CD4-positive, CD25-positive, alpha-beta regulatory T cell (primary cell): ENCODE data around the gene ELOVL7. TPM values are rescaled to one million over a fixed set of nuclear protein-coding genes. Genes with fewer than 3 reads are reported as not detected.

ENCODE experiments used
- ATAC-seq, 2 donors: fragments of 150-1000 bp; cut with Tn5 transposase; one replicate each; pipeline ENCODE4 v1.10.0; 2021; ENCODE audit warnings: low read depth in 2 of 2, moderate number of reproducible peaks in 2 of 2, moderate library complexity in 1 of 2
- DNase-seq, 3 donors: peaks; one replicate each; pipeline versions ENCODE4 v3.0.0 to v3.0.0-alpha.2; 2012 to 2022; ENCODE audit warnings: mixed read lengths in 1 of 3
- H3K27ac ChIP-seq: one replicate; pipeline ENCODE4 v1.7.0; 2013; ENCODE audit warnings: mild to moderate bottlenecking, low read length; ENCODE audit not compliant: insufficient read depth, poor library complexity, severe bottlenecking
- H3K27me3 ChIP-seq: one replicate; pipeline ENCODE4 v1.7.0; 2013; ENCODE audit warnings: low read length; ENCODE audit not compliant: control insufficient read depth, insufficient read depth
- H3K36me3 ChIP-seq: one replicate; pipeline ENCODE4 v1.7.0; 2013; ENCODE audit warnings: mild to moderate bottlenecking, low read length, moderate library complexity; ENCODE audit not compliant: control insufficient read depth, insufficient read depth
- H3K4me1 ChIP-seq: 2 replicates; pipeline ENCODE4 v1.7.0; 2013; ENCODE audit warnings: mild to moderate bottlenecking, low read length; ENCODE audit not compliant: insufficient read depth, control insufficient read depth, poor library complexity, severe bottlenecking
- H3K4me3 ChIP-seq: one replicate; pipeline ENCODE4 v1.7.0; 2013; ENCODE audit warnings: low read depth, mild to moderate bottlenecking, low read length, moderate library complexity
- H3K9me3 ChIP-seq, 2 experiments: 1 replicate in 1 of 2; 2 replicates in 1 of 2; pipeline ENCODE4 v1.7.0; 2013; ENCODE audit warnings: low read length in 2 of 2, mild to moderate bottlenecking in 1 of 2, moderate library complexity in 1 of 2; ENCODE audit not compliant: control insufficient read depth in 2 of 2
- H3K27ac Mint-ChIP-seq, 3 donors: one replicate each; pipeline ENCODE4 v1.8.0; 2020 to 2022; ENCODE audit warnings: mild to moderate bottlenecking in 3 of 3, mixed read lengths in 3 of 3, moderate library complexity in 2 of 3
- H3K27me3 Mint-ChIP-seq: one replicate; pipeline ENCODE4 v1.8.0; 2022; ENCODE audit warnings: mild to moderate bottlenecking, mixed read lengths
- H3K36me3 Mint-ChIP-seq: one replicate; pipeline ENCODE4 v1.8.0; 2020; ENCODE audit warnings: mixed read lengths
- H3K4me1 Mint-ChIP-seq, 4 donors: one replicate each; pipeline ENCODE4 v1.8.0; 2020 to 2022; ENCODE audit warnings: mixed read lengths in 4 of 4, mild to moderate bottlenecking in 1 of 4
- H3K4me3 Mint-ChIP-seq, 4 donors: one replicate each; pipeline ENCODE4 v1.8.0; 2020 to 2022; ENCODE audit warnings: mild to moderate bottlenecking in 4 of 4, mixed read lengths in 4 of 4, moderate library complexity in 3 of 4
- H3K9me3 Mint-ChIP-seq, 7 donors: one replicate each; pipeline ENCODE4 v1.8.0; 2020 to 2022; ENCODE audit warnings: mixed read lengths in 7 of 7, mild to moderate bottlenecking in 3 of 7, moderate library complexity in 2 of 7
- polyA plus RNA-seq, 4 donors: library from polyadenylated mRNA; unstranded; fragments of 300-500 nt; fragmentation: Illumina TruSeq; gene quantifications; one replicate each; pipeline ENCODE4 v1.2.3, GENCODE V29; 2021
- total RNA-seq: library from RNA; stranded (reverse); gene quantifications from one replicate; pipeline ENCODE4 v1.2.3, GENCODE V29; 2022

The ELOVL7 gene
- total and polyA plus RNA-seq, 5 donors from 2014 or later = 2.8 TPM; not detected in 4

DNA sequence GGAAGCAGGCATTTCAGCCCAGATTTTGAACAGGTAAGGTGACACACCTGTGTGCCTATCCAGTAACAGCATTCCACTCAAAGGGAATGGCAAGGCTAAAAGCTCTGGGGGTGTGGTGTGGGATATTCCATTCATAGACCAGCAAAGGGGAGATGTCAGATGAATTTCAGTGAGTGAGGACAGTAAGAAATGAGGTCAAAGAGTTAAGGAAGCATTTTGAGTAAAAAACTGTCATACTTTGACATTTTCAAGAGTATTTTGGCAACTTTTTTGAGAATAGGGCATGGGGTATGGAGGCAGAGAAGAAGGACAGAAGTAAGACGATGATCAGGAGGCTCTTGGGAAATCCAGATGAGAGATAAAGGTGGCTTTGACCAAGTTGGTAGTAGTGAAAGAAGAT is 2.2 kb upstream of the ELOVL7 start:
- peaks cover 51% of the 10 kb centered on the region for H3K27me3 Mint-ChIP-seq
- Histone ChIP-seq H3K27me3 (peaks cover 28% of the 10 kb centered on the region), H3K4me3 (no peak overlapping the region), H3K4me1 (no peaks in the 10 kb centered on the region), H3K27ac (no peak overlapping the region), H3K9me3 (no peaks in the 10 kb centered on the region), H3K36me3 (no peaks in the 10 kb centered on the region)
- no peak for ATAC-seq
- peak overlapping the region in 1 of 3 donors; percentile 5 for H3K27ac Mint-ChIP-seq
- no peak for DNase-seq
- no peak overlapping the region for H3K4me3 Mint-ChIP-seq
- no peaks in the 10 kb centered on the region for H3K36me3 Mint-ChIP-seq
- peaks cover 0 to 3% (median 0%) of the 10 kb centered on the region in 7 donors for H3K9me3 Mint-ChIP-seq
- peaks cover 0 to 12% (median 6%) of the 10 kb centered on the region in 4 donors for H3K4me1 Mint-ChIP-seq

DNA sequence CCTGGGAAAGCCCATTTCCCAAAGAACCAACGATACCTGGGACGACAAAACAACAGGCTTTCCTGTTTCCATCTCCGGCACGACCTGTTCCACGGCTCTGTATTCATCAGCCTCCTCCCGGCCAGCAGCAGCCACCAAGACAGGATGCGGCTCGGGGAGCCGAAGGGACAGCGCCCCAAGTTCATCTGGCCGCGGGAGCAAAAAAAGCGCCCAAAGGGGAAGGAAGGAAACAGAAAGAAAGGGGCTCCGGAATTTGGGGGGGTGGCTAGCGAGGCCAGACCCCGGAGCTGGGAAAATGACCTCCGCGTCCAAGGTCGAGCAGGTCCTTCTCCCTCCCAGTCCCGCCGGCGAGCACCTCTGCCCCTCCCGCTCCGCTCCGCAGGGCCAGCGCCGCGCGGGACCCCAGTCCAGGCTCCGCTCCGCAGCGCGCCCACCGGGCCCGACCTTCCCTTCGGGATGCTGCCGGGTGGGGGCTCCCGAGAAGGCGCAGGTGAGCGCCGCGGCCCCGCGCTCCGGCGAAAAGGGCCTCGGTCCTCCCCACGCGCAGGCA is 608 bp downstream of the ELOVL7 start:
- no peaks in the 10 kb centered on the region for H3K9me3 ChIP-seq
- H3K4me3 ChIP-seq = no peak overlapping the region
- Mint-ChIP-seq H3K27me3 (peaks cover 61% of the 10 kb centered on the region), H3K4me3 (peak overlapping the region in 3 of 4 donors; percentile 27 to 83 (median 70)), H3K36me3 (no peaks in the 10 kb centered on the region), H3K4me1 (peaks cover 0 to 12% (median 6%) of the 10 kb centered on the region in 4 donors), H3K9me3 (peaks cover 0 to 3% (median 0%) of the 10 kb centered on the region in 7 donors), H3K27ac (no peak overlapping the region)
- no peaks in the 10 kb centered on the region for H3K4me1 ChIP-seq
- ATAC-seq (no peak), DNase-seq (peak in 1 of 3 donors; percentile 8)
- H3K36me3 ChIP-seq = no peaks in the 10 kb centered on the region
- H3K27me3 ChIP-seq = peaks cover 30% of the 10 kb centered on the region
- no peak overlapping the region for H3K27ac ChIP-seq

DNA sequence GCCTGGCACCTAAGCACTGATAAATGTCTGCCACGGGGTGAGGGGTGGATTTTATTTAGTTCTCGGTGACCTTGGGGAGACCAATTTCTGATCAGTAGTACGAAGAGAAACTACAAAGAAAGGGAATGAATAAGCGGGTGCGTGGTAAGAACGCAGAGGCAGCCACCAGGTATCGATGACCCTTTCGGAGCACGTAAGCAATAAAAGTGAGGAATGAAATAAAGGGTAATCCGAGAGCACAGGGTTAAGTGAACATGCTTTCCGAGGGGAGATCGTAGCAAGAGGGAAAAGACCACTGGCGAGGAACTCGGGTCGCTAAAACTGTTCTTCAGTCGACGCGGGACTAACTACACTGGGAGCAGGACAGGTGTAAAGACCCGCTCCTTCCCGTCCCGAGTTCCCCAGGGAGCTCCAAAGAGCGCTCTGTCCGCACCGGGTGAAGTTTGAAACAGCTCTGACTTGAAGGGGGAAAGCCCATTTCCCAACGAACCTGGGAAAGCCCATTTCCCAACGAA is 1.1 kb downstream of the ELOVL7 start:
- Mint-ChIP-seq H3K27ac (no peak overlapping the region), H3K4me1 (peaks cover 0 to 12% (median 6%) of the 10 kb centered on the region in 4 donors), H3K4me3 (peak overlapping the region in 3 of 4 donors; percentile 27 to 83 (median 70)), H3K36me3 (no peaks in the 10 kb centered on the region), H3K9me3 (peaks cover 0 to 3% (median 0%) of the 10 kb centered on the region in 7 donors), H3K27me3 (peaks cover 61% of the 10 kb centered on the region)
- H3K9me3 ChIP-seq = no peaks in the 10 kb centered on the region
- DNase-seq (no peak), ATAC-seq (no peak)
- H3K4me3 ChIP-seq = no peak overlapping the region
- H3K27ac ChIP-seq = no peak overlapping the region
- H3K36me3 ChIP-seq = no peaks in the 10 kb centered on the region
- no peaks in the 10 kb centered on the region for H3K4me1 ChIP-seq
- H3K27me3 ChIP-seq = peaks cover 29% of the 10 kb centered on the region

DNA sequence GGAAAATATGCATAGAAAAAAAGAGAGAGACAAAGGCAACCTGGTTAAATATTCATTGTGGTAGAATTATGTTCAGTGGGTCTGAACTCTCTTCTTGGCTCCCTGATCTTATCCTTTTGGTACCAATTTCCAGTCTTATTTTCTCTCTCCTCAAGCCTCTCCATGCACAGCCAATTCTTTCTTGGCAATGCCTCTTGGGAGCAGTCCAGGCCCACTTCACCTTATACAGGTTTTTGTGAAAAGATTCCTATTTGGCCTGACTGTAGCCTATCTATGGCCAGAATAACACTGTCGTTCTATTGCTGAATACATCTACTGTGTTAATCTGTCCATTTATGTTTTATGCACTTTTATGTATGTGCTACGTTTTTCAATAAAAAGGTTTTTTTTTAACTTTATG is 2.7 kb downstream of the ELOVL7 start:
- Mint-ChIP-seq H3K27me3 (peaks cover 53% of the 10 kb centered on the region), H3K9me3 (peaks cover 0 to 3% (median 0%) of the 10 kb centered on the region in 7 donors)

DNA sequence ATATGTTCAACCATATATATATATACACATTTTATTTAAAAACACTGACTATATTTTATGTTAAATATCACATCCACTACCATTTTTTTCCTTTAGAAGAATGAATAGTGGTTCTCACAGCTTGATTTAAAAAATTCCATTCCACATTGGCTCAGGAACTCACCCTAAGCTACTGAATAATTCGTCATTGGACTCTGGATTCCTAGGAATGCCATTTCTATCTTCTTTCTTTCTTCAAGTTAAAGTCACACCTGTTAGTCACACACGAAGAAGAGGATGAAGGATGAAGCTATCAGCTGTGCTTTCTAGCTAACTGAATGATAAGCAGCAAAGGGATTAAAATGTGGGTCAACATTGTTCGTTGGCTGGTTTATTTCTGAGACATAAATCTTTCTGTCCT is 7.9 kb downstream of the ELOVL7 start:
- H3K27ac Mint-ChIP-seq = no peak overlapping the region
- Histone ChIP-seq H3K27me3 (no peaks in the 10 kb centered on the region), H3K36me3 (no peaks in the 10 kb centered on the region), H3K4me1 (no peaks in the 10 kb centered on the region), H3K27ac (no peak overlapping the region), H3K9me3 (no peaks in the 10 kb centered on the region), H3K4me3 (no peak overlapping the region)
- no peak for DNase-seq
- H3K27me3 Mint-ChIP-seq = peaks cover 18% of the 10 kb centered on the region
- no peak for ATAC-seq
- no peaks in the 10 kb centered on the region for H3K9me3 Mint-ChIP-seq
- H3K4me3 Mint-ChIP-seq = no peak overlapping the region
- no peaks in the 10 kb centered on the region for H3K36me3 Mint-ChIP-seq
- H3K4me1 Mint-ChIP-seq = no peaks in the 10 kb centered on the region

More for the DNA sequence above, 2.7 kb downstream of the ELOVL7 start:
- ATAC-seq = no peak
- H3K4me1 Mint-ChIP-seq = peaks cover 0 to 12% (median 6%) of the 10 kb centered on the region in 4 donors
- Histone ChIP-seq H3K4me3 (no peak overlapping the region), H3K27me3 (peaks cover 26% of the 10 kb centered on the region), H3K36me3 (no peaks in the 10 kb centered on the region), H3K27ac (no peak overlapping the region), H3K9me3 (no peaks in the 10 kb centered on the region), H3K4me1 (no peaks in the 10 kb centered on the region)
- no peak overlapping the region for H3K4me3 Mint-ChIP-seq
- no peaks in the 10 kb centered on the region for H3K36me3 Mint-ChIP-seq
- DNase-seq = no peak
- no peak overlapping the region for H3K27ac Mint-ChIP-seq

DNA sequence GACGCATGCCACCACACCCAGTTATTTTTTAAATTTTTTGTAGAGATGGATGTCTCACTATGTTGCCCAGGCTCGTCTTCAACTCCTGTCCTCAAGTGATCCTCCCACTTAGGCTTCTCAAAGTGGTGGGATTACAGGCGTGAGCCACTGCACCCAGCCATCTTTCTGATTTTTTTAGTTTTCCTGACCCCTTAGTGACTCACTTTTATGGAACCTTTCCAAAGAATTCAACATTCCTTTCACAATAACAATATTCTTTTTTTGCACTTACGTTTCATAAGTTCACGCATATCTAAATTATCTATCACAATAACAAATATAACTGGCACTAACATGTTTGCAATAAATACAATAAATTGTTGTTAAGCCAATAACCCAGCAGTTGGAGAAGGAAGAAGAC is 8.5 kb downstream of the ELOVL7 start:
- H3K4me1 ChIP-seq = no peaks in the 10 kb centered on the region
- no peaks in the 10 kb centered on the region for H3K36me3 Mint-ChIP-seq
- H3K9me3 Mint-ChIP-seq = no peaks in the 10 kb centered on the region
- DNase-seq (no peak), ATAC-seq (no peak)
- H3K4me1 Mint-ChIP-seq = no peaks in the 10 kb centered on the region
- no peak overlapping the region for H3K4me3 ChIP-seq
- H3K27me3 ChIP-seq = no peaks in the 10 kb centered on the region
- H3K27ac ChIP-seq = no peak overlapping the region
- no peaks in the 10 kb centered on the region for H3K36me3 ChIP-seq
- peaks cover 17% of the 10 kb centered on the region for H3K27me3 Mint-ChIP-seq
- H3K4me3 Mint-ChIP-seq = no peak overlapping the region
- H3K9me3 ChIP-seq = no peaks in the 10 kb centered on the region
- no peak overlapping the region for H3K27ac Mint-ChIP-seq

DNA sequence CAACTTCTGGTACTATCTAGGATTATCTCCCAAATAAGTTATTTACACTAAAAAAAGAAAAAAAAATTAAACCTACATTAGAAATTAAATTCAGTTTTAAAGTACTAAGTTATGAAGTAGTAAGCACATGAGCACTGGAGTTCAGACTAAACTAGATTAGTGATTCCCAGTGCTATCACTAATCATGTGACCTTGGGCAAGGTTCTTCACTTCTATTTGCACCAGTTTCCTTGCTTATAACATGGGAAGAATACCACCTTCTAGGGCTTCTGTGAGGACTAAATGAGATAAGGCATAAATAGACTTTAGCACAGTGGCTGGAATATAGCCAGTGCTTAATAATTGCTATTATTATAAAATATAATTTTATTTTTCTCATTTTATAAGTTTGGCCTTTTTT is 10.5 kb downstream of the ELOVL7 start:
- no peak overlapping the region for H3K4me3 ChIP-seq
- Mint-ChIP-seq H3K4me1 (no peaks in the 10 kb centered on the region), H3K36me3 (no peaks in the 10 kb centered on the region), H3K9me3 (peaks cover 0 to 3% (median 0%) of the 10 kb centered on the region in 7 donors), H3K27me3 (peaks cover 10% of the 10 kb centered on the region), H3K4me3 (no peak overlapping the region), H3K27ac (no peak overlapping the region)
- H3K9me3 ChIP-seq = no peaks in the 10 kb centered on the region
- no peaks in the 10 kb centered on the region for H3K4me1 ChIP-seq
- no peak for ATAC-seq
- H3K27me3 ChIP-seq = no peaks in the 10 kb centered on the region
- H3K36me3 ChIP-seq = no peaks in the 10 kb centered on the region
- DNase-seq = no peak
- no peak overlapping the region for H3K27ac ChIP-seq

DNA sequence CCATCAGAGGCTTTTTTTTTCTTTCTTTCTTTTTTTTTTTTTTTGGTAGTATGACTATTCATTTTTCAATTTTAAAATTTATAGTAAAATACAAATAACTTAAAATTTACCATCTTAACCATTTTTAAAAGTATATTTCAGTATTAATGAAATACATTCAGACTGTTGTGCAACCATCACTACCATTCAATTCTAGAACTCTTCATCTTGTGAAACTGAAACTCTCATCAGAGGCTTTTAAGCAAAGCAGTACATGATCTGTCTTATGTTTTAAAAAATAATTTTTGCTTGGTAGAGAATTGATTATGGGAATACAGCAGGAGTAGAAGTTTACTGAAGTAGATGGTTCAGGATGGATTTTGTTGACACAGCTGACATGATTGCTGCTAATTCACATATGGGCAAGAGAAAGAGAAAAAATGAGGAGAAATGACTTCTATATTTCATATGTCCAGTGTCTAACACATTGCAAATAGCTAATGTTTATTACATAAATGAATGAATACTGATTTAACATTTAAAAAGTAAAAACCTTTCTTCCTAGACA is 13.4 kb downstream of the ELOVL7 start:
- Histone ChIP-seq H3K27ac (no peak overlapping the region), H3K9me3 (no peaks in the 10 kb centered on the region), H3K4me3 (no peak overlapping the region), H3K4me1 (no peaks in the 10 kb centered on the region), H3K36me3 (no peaks in the 10 kb centered on the region), H3K27me3 (no peaks in the 10 kb centered on the region)
- H3K4me3 Mint-ChIP-seq = no peak overlapping the region
- H3K27ac Mint-ChIP-seq = no peak overlapping the region
- H3K27me3 Mint-ChIP-seq = peaks cover 8% of the 10 kb centered on the region
- DNase-seq (no peak), ATAC-seq (no peak)
- H3K4me1 Mint-ChIP-seq = no peaks in the 10 kb centered on the region
- H3K36me3 Mint-ChIP-seq = no peaks in the 10 kb centered on the region
- peaks cover 0 to 3% (median 0%) of the 10 kb centered on the region in 7 donors for H3K9me3 Mint-ChIP-seq
